Measurements from ENCODE around the gene UBTF.

DNA sequence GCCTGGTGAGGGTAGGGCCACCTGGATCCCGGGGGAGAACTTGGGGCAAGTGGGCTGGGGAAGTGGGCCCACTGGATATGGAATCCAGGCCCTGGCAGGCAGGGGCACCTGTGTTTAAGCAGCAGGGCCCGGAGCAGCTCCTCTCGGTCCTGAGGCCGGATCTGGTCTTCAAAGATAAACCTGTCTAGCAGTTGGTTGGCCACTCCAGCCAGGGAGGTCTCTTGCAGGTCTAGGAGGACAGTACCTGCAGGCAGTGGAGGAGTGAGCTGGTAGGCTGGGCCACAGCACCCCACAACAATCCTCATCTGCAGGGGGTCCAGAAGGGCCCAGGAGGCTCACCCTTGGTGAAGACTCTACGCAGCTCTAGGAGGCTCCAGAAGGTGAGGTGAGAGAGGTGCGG lies 40.8 kb upstream of the UBTF start:
- TF ChIP-seq, protein P1, sequence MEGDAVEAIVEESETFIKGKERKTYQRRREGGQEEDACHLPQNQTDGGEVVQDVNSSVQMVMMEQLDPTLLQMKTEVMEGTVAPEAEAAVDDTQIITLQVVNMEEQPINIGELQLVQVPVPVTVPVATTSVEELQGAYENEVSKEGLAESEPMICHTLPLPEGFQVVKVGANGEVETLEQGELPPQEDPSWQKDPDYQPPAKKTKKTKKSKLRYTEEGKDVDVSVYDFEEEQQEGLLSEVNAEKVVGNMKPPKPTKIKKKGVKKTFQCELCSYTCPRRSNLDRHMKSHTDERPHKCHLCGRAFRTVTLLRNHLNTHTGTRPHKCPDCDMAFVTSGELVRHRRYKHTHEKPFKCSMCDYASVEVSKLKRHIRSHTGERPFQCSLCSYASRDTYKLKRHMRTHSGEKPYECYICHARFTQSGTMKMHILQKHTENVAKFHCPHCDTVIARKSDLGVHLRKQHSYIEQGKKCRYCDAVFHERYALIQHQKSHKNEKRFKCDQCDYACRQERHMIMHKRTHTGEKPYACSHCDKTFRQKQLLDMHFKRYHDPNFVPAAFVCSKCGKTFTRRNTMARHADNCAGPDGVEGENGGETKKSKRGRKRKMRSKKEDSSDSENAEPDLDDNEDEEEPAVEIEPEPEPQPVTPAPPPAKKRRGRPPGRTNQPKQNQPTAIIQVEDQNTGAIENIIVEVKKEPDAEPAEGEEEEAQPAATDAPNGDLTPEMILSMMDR (IDR thresholded peaks at IDR 0.05), result no peak
- no peak for TF ChIP-seq POLR2AphosphoS5 (IDR thresholded peaks at IDR 0.05)
- TF ChIP-seq EP300 (IDR thresholded peaks at IDR 0.05), result no peak
